CD4-positive, alpha-beta memory T cell (primary cell): Measurements from ENCODE around the gene GOSR2. TPM values are rescaled to one million over a fixed set of nuclear protein-coding genes. Genes with fewer than 3 reads are reported as not detected.
"Not testable (repeated sequence)": the region's sequence is repeated elsewhere in the genome, so short reads cannot be mapped to it uniquely, and the experiment has no call there.

ENCODE experiments used
- CTCF ChIA-PET: fragments of 350-600 bp; sonication (Branson Sonifier 250); formaldehyde crosslinking; loops from one replicate; lab custom pipeline; 2021; ENCODE audit warnings: inconsistent platforms; ENCODE audit not compliant: partially characterized antibody; lab: Charles Lee
- POLR2A ChIA-PET: fragments of 350-600 bp; sonication (Branson Sonifier 250); formaldehyde crosslinking; loops from one replicate; lab custom pipeline; 2021; ENCODE audit not compliant: partially characterized antibody; lab: Charles Lee
- DNase-seq, 5 donors: peaks; one replicate each; pipeline versions ENCODE4 v3.0.0 to v3.0.0-alpha.2; 2020 to 2022; ENCODE audit warnings: mixed read lengths in 1 of 5
- H3K27ac ChIP-seq: one replicate; pipeline ENCODE4 v1.7.0; 2013; ENCODE audit warnings: low read depth, low read length
- H3K27me3 ChIP-seq: 2 replicates; pipeline ENCODE4 v1.7.0; 2013; ENCODE audit warnings: mild to moderate bottlenecking, low read length, moderate library complexity; ENCODE audit not compliant: insufficient read depth
- H3K36me3 ChIP-seq: 2 replicates; pipeline ENCODE4 v1.7.0; 2013; ENCODE audit warnings: mild to moderate bottlenecking, low read length, moderate library complexity; ENCODE audit not compliant: insufficient read depth
- H3K4me1 ChIP-seq: 2 replicates; pipeline ENCODE4 v1.7.0; 2013; ENCODE audit warnings: mild to moderate bottlenecking, low read length, moderate library complexity; ENCODE audit not compliant: insufficient read depth
- H3K4me3 ChIP-seq, 2 donors: one replicate each; pipeline ENCODE4 v1.7.0; 2013; ENCODE audit warnings: low read length in 2 of 2, mild to moderate bottlenecking in 1 of 2
- H3K9me3 ChIP-seq, 2 donors: one replicate each; pipeline ENCODE4 v1.7.0; 2013; ENCODE audit warnings: low read length in 2 of 2, control low read depth in 1 of 2; ENCODE audit not compliant: control insufficient read depth in 1 of 2
- H3K27ac Mint-ChIP-seq, 7 donors: one replicate each; pipeline ENCODE4 v1.8.0; 2020 to 2021; ENCODE audit warnings: mixed read lengths in 7 of 7, mild to moderate bottlenecking in 6 of 7, inconsistent platforms in 3 of 7, moderate library complexity in 3 of 7
- H3K27me3 Mint-ChIP-seq, 2 donors: one replicate each; pipeline ENCODE4 v1.8.0; 2020 to 2021; ENCODE audit warnings: mixed read lengths in 2 of 2
- H3K36me3 Mint-ChIP-seq, 2 donors: one replicate each; pipeline ENCODE4 v1.8.0; 2020 to 2021; ENCODE audit warnings: mixed read lengths in 2 of 2, inconsistent platforms in 1 of 2, mild to moderate bottlenecking in 1 of 2
- H3K4me1 Mint-ChIP-seq, 4 donors: one replicate each; pipeline ENCODE4 v1.8.0; 2020 to 2021; ENCODE audit warnings: mixed read lengths in 4 of 4, mild to moderate bottlenecking in 1 of 4
- H3K4me3 Mint-ChIP-seq, 8 donors: one replicate each; pipeline ENCODE4 v1.8.0; 2020 to 2021; ENCODE audit warnings: mixed read lengths in 8 of 8, mild to moderate bottlenecking in 7 of 8, moderate library complexity in 6 of 8, inconsistent platforms in 3 of 8
- H3K9me3 Mint-ChIP-seq, 8 donors: one replicate each; pipeline ENCODE4 v1.8.0; 2020 to 2021; ENCODE audit warnings: mixed read lengths in 8 of 8, mild to moderate bottlenecking in 5 of 8, inconsistent platforms in 3 of 8, moderate library complexity in 1 of 8
- intact Hi-C: fragments of 100-400 bp; cut with micrococcal nuclease; formaldehyde crosslinking; loops from one replicate; pipeline ENCODE4 v1.15.1; 2023
- polyA plus RNA-seq, 2 donors: library from polyadenylated mRNA; unstranded; fragments of 300-500 nt; fragmentation: Illumina TruSeq; gene quantifications; one replicate each; pipeline ENCODE4 v1.2.3, GENCODE V29; 2021
- total RNA-seq, 2 experiments: library from RNA; stranded (reverse); gene quantifications; one replicate each; pipeline ENCODE4 v1.2.3, GENCODE V29; 2021

The GOSR2 gene
- total and polyA plus RNA-seq, 4 experiments from 2014 or later = 51.7 to 96.9 (median 72.1) TPM

- H3K27ac ChIP-seq = no peak overlapping the region
Measured at GRCh38 chr17:46917041-46917440, 5.9 kb upstream of the GOSR2 start.

DNA sequence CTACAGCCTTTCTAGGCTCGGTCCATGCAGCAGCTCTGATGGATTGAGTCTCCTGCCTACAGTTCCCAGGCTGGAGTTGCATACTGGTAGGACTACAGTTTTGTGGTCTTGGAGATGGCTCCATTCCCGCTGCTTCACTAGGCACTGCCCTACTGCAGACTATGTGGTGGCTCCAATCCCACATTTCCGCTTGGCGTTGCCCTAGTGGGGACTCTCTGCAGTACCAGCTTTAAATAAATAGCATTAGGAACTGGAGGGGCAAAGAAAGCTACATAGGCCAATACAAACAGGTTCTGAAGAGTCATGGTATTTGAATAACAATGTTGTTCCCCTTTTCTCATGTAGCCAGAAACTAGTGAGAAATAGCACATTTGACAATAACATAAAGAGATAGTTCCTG lies 5.4 kb upstream of the GOSR2 start:
- Histone ChIP-seq H3K27me3 (no peaks in the 10 kb centered on the region), H3K9me3 (no peaks in the 10 kb centered on the region), H3K36me3 (no peaks in the 10 kb centered on the region), H3K27ac (no peak overlapping the region), H3K4me3 (no peak overlapping the region), H3K4me1 (no peaks in the 10 kb centered on the region)
- ChIA-PET CTCF (interaction anchor here (4.0 kb wide), 1 partner anchor 24 kb away, joined by 16 read pairs; no protein-coding TSS in a partner anchor), POLR2A (no interaction called here)
- peaks cover 2 to 7% (median 5%) of the 10 kb centered on the region in 4 donors for H3K4me1 Mint-ChIP-seq
- no peak overlapping the region for H3K27ac Mint-ChIP-seq
- DNase-seq = no peak
- H3K36me3 Mint-ChIP-seq = peaks cover 0 to under 1% of the 10 kb centered on the region in 2 donors
- no peaks in the 10 kb centered on the region for H3K9me3 Mint-ChIP-seq
- intact Hi-C loops = no loop called here
- peaks cover 1 to 5% of the 10 kb centered on the region in 2 donors for H3K27me3 Mint-ChIP-seq
- no peak overlapping the region for H3K4me3 Mint-ChIP-seq

More at GRCh38 chr17:46917041-46917440, 5.9 kb upstream of the GOSR2 start:
- H3K9me3 ChIP-seq = no peaks in the 10 kb centered on the region
- DNase-seq = no peak
- ChIA-PET CTCF (interaction anchor here (4.0 kb wide), 1 partner anchor 25 kb away, joined by 16 read pairs; no protein-coding TSS in a partner anchor), POLR2A (no interaction called here)
- H3K4me3 ChIP-seq = no peak overlapping the region
- H3K9me3 Mint-ChIP-seq = no peaks in the 10 kb centered on the region
- no peaks in the 10 kb centered on the region for H3K36me3 Mint-ChIP-seq
- no peaks in the 10 kb centered on the region for H3K36me3 ChIP-seq
- peaks cover 0 to 3% (median 2%) of the 10 kb centered on the region in 4 donors for H3K4me1 Mint-ChIP-seq
- no peaks in the 10 kb centered on the region for H3K27me3 ChIP-seq
- H3K4me3 Mint-ChIP-seq = no peak overlapping the region
- H3K4me1 ChIP-seq = no peaks in the 10 kb centered on the region
- peaks cover 1 to 5% of the 10 kb centered on the region in 2 donors for H3K27me3 Mint-ChIP-seq
- intact Hi-C loops = no loop called here
- no peak overlapping the region for H3K27ac Mint-ChIP-seq

DNA sequence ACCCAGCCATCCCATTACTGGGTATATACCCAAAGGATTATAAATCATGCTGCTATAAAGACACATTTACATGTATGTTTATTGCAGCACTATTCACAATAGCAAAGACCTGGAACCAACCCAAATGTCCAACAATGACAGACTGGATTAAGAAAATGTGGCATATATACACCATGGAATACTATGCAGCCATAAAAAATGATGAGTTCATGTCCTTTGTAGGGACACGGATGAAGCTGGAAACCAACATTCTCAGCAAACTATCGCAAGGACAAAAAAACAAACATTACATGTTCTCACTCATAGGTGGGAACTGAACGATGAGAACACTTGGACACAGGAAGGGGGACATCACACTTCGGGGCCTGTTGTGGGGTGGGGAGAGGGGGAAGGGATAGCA lies 998 bp upstream of the GOSR2 start:
- H3K27ac Mint-ChIP-seq = peak overlapping the region in 5 of 7 donors; percentile 46 to 96 (median 66)

DNA sequence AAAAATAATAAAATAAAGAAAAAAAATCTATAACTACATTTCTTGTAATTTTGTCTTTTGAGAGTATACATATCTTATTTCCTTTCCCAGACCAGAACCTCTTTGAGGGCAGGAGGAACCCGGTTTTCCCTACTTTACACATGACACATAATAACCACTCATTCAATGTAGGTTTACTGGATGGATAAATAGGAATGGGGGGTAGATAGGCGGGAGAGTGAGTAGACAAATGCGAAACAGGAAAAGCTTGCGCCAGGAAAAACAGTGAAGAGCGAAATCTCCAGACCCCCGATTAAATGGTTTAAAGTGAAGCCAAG lies 515 bp upstream of the GOSR2 start:
- H3K27me3 ChIP-seq = no peaks in the 10 kb centered on the region
- Mint-ChIP-seq H3K4me1 (peaks cover 37 to 56% (median 51%) of the 10 kb centered on the region in 4 donors), H3K27ac (peak overlapping the region; percentile 96 to 100 (median 99)), H3K9me3 (no peaks in the 10 kb centered on the region), H3K36me3 (peaks cover 3 to 14% of the 10 kb centered on the region in 2 donors), H3K27me3 (no peaks in the 10 kb centered on the region), H3K4me3 (peak overlapping the region; percentile 95 to 97 (median 96))
- DNase-seq = no peak
- peak overlapping the region; percentile 94 to 97 for H3K4me3 ChIP-seq
- no peaks in the 10 kb centered on the region for H3K36me3 ChIP-seq
- no peaks in the 10 kb centered on the region for H3K9me3 ChIP-seq
- H3K4me1 ChIP-seq = peaks cover 39% of the 10 kb centered on the region
- ChIA-PET CTCF (no interaction called here), POLR2A (no interaction called here)
- H3K27ac ChIP-seq = peak overlapping the region; percentile 86
- intact Hi-C loops = no loop called here

More for the DNA sequence above, 998 bp upstream of the GOSR2 start:
- H3K9me3 Mint-ChIP-seq, DNase-seq, intact Hi-C loops, H3K27me3 ChIP-seq, H3K27ac ChIP-seq, H3K4me3 ChIP-seq, POLR2A ChIA-PET, H3K27me3 Mint-ChIP-seq, H3K36me3 ChIP-seq, H3K9me3 ChIP-seq, CTCF ChIA-PET: not testable (repeated sequence)
- peaks cover 34% of the 10 kb centered on the region for H3K4me1 ChIP-seq
- peaks cover 3 to 14% of the 10 kb centered on the region in 2 donors for H3K36me3 Mint-ChIP-seq
- H3K4me1 Mint-ChIP-seq = peaks cover 33 to 51% (median 47%) of the 10 kb centered on the region in 4 donors
- H3K4me3 Mint-ChIP-seq = peak overlapping the region; percentile 57 to 97 (median 75)

- DNase-seq = no peak
- Mint-ChIP-seq H3K4me3 (peak overlapping the region in 6 of 8 donors; percentile 37 to 97 (median 78)), H3K4me1 (peaks cover 47 to 76% (median 64%) of the 10 kb centered on the region in 4 donors), H3K36me3 (peaks cover 7 to 18% of the 10 kb centered on the region in 2 donors), H3K9me3 (no peaks in the 10 kb centered on the region), H3K27ac (peak overlapping the region in 4 of 7 donors; percentile 36 to 96 (median 54)), H3K27me3 (no peaks in the 10 kb centered on the region)
- intact Hi-C loops = no loop called here
- H3K36me3 ChIP-seq = peaks cover 10% of the 10 kb centered on the region
- POLR2A ChIA-PET = no interaction called here
- peaks cover 43% of the 10 kb centered on the region for H3K4me1 ChIP-seq
- H3K27me3 ChIP-seq = no peaks in the 10 kb centered on the region
- H3K4me3 ChIP-seq = no peak overlapping the region
- no peaks in the 10 kb centered on the region for H3K9me3 ChIP-seq
- H3K27ac ChIP-seq = no peak overlapping the region
- CTCF ChIA-PET = interaction anchor here (0.8 kb wide), 2 partner anchors 16 to 17 kb away, joined by 4 read pairs; no protein-coding TSS in a partner anchor
Measured at GRCh38 chr17:46925185-46925868, 2.4 kb downstream of the GOSR2 start.

- Histone ChIP-seq H3K4me1 (peaks cover 42% of the 10 kb centered on the region), H3K27ac (no peak overlapping the region), H3K36me3 (peaks cover 41% of the 10 kb centered on the region), H3K4me3 (no peak overlapping the region), H3K27me3 (no peaks in the 10 kb centered on the region), H3K9me3 (no peaks in the 10 kb centered on the region)
- no peaks in the 10 kb centered on the region for H3K9me3 Mint-ChIP-seq
- intact Hi-C loops = no loop called here
- ChIA-PET POLR2A (no interaction called here), CTCF (no interaction called here)
- H3K4me1 Mint-ChIP-seq = peaks cover 39 to 58% (median 49%) of the 10 kb centered on the region in 4 donors
- H3K36me3 Mint-ChIP-seq = peaks cover 30 to 44% of the 10 kb centered on the region in 2 donors
- H3K27me3 Mint-ChIP-seq = no peaks in the 10 kb centered on the region
- H3K4me3 Mint-ChIP-seq = peak overlapping the region in 1 of 8 donors; percentile 31
- no peak for DNase-seq
- H3K27ac Mint-ChIP-seq = peak overlapping the region in 4 of 7 donors; percentile 25 to 78 (median 55)
Measured at GRCh38 chr17:46928467-46929261, 5.7 kb downstream of the GOSR2 start.

DNA sequence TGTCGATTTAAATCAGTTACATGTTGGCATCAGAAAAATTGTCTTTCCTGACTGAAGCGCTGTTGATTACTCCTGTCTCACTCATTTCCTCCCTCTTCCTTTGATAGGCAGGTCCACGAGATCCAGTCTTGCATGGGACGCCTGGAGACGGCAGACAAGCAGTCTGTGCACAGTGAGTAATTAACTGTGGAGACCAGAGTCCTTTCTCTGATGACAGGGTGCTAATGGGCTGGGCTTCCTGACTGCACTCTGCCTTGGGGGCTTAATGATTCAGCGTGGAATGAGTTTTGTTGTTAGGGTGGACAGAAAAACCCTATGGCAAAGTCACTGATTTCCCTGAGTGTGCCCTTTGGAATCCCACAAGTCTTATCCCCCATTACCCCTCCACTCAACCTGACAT lies 6.5 kb downstream of the GOSR2 start:
- Mint-ChIP-seq H3K27me3 (no peaks in the 10 kb centered on the region), H3K9me3 (no peaks in the 10 kb centered on the region), H3K4me1 (peaks cover 32 to 51% (median 42%) of the 10 kb centered on the region in 4 donors), H3K4me3 (no peak overlapping the region), H3K27ac (no peak overlapping the region), H3K36me3 (peaks cover 36 to 48% of the 10 kb centered on the region in 2 donors)
- Histone ChIP-seq H3K27ac (no peak overlapping the region), H3K9me3 (no peaks in the 10 kb centered on the region), H3K4me1 (peaks cover 34% of the 10 kb centered on the region), H3K27me3 (no peaks in the 10 kb centered on the region), H3K4me3 (no peak overlapping the region), H3K36me3 (peaks cover 48% of the 10 kb centered on the region)
- ChIA-PET POLR2A (no interaction called here), CTCF (no interaction called here)
- intact Hi-C loops = no loop called here
- DNase-seq = no peak
